Activated CD4-positive, alpha-beta T cell treated with anti-CD3 and anti-CD28 coated beads for 36 hours (primary cell): ENCODE measurements around the gene AEBP1. TPM values are rescaled to one million over a fixed set of nuclear protein-coding genes. Genes with fewer than 3 reads are reported as not detected.

Experiments used
- ATAC-seq: fragments of 200-7000 bp; cut with Tn5 transposase; one replicate; pipeline ENCODE4 v1.10.0; 2021; ENCODE audit warnings: mild to moderate bottlenecking, moderate library complexity
- CTCF ChIA-PET: fragments of 350-600 bp; sonication (Branson Sonifier 250); formaldehyde crosslinking; loops from one replicate; lab custom pipeline; 2021; ENCODE audit warnings: antibody characterized with exemption; lab: Charles Lee
- POLR2A ChIA-PET: fragments of 350-600 bp; sonication (Branson Sonifier 250); formaldehyde crosslinking; loops from one replicate; lab custom pipeline; 2021; ENCODE audit warnings: antibody characterized with exemption, inconsistent platforms; lab: Charles Lee
- DNase-seq: peaks from one replicate; pipeline ENCODE4 v3.0.0-alpha.2; 2020
- H3K27ac Mint-ChIP-seq: one replicate; pipeline ENCODE4 v1.8.0; 2021; ENCODE audit warnings: mixed read lengths
- H3K27me3 Mint-ChIP-seq: one replicate; pipeline ENCODE4 v1.8.0; 2021; ENCODE audit warnings: mixed read lengths
- H3K36me3 Mint-ChIP-seq: one replicate; pipeline ENCODE4 v1.8.0; 2021; ENCODE audit warnings: low read depth, mixed read lengths
- H3K4me1 Mint-ChIP-seq: one replicate; pipeline ENCODE4 v1.8.0; 2021; ENCODE audit warnings: mixed read lengths
- H3K4me3 Mint-ChIP-seq: one replicate; pipeline ENCODE4 v1.8.0; 2021; ENCODE audit warnings: mild to moderate bottlenecking, moderate library complexity, mixed read lengths
- H3K9me3 Mint-ChIP-seq: one replicate; pipeline ENCODE4 v1.8.0; 2021; ENCODE audit warnings: low read depth, mixed read lengths
- intact Hi-C, 2 experiments: fragments of 100-400 bp; cut with DNase I in 1 of 2; cut with micrococcal nuclease in 1 of 2; formaldehyde crosslinking; loops; one replicate each; pipeline versions ENCODE4 v1.14.2 to v1.15.1; 2022 to 2024; cut with DNase I, micrococcal nuclease
- total RNA-seq, 2 experiments: library from RNA; stranded (reverse); gene quantifications; one replicate each; pipeline ENCODE4 v1.2.3, GENCODE V29; 2021

The AEBP1 gene
- total RNA-seq, 2 experiments from 2014 or later: 18.2 to 18.3 TPM

GRCh38 chr7:44141221-44141850 is 37.2 kb downstream of the AEBP1 start, which contains the start of gene MYL7:
Gene MYL7, minus strand, starts transcription at chr7:44141332. Its CDS starts 27 bp downstream, at chr7:44141305.
- Mint-ChIP-seq H3K9me3 (no peaks in the 10 kb centered on the region), H3K4me3 (no peak within 1 kb of the TSS), H3K4me1 (peaks cover 6% of the 10 kb centered on the region), H3K36me3 (no peaks in the 10 kb centered on the region), H3K27me3 (peaks cover 3% of the 10 kb centered on the region), H3K27ac (no peak within 1 kb of the TSS)
- intact Hi-C loops: no loop called here
- ATAC-seq: no peak
- no peak for DNase-seq
- ChIA-PET POLR2A (no interaction called here), CTCF (no interaction called here)

- DNase-seq: no peak
- H3K36me3 Mint-ChIP-seq: no peaks in the 10 kb centered on the region
- H3K27me3 Mint-ChIP-seq: peaks cover 3% of the 10 kb centered on the region
- ChIA-PET CTCF (no interaction called here), POLR2A (no interaction called here)
- intact Hi-C loops: no loop called here
- no peak overlapping the region for H3K4me3 Mint-ChIP-seq
- no peak for ATAC-seq
- no peaks in the 10 kb centered on the region for H3K9me3 Mint-ChIP-seq
- H3K4me1 Mint-ChIP-seq: peaks cover 6% of the 10 kb centered on the region
- no peak overlapping the region for H3K27ac Mint-ChIP-seq
Measured at GRCh38 chr7:44142028-44142427, 37.9 kb downstream of the AEBP1 start.

GRCh38 chr7:44143646-44144250 is 39.6 kb downstream of the AEBP1 start:
- intact Hi-C loops: no loop called here
- no peaks in the 10 kb centered on the region for H3K36me3 Mint-ChIP-seq

GRCh38 chr7:44144426-44144967 is 40.4 kb downstream of the AEBP1 start:
- ATAC-seq (no peak), DNase-seq (peak; percentile 2)
- H3K27me3 Mint-ChIP-seq: peaks cover 3% of the 10 kb centered on the region
- H3K4me1 Mint-ChIP-seq: peaks cover 6% of the 10 kb centered on the region
- H3K36me3 Mint-ChIP-seq: no peaks in the 10 kb centered on the region
- no peak overlapping the region for H3K4me3 Mint-ChIP-seq
- no peak overlapping the region for H3K27ac Mint-ChIP-seq
- no peaks in the 10 kb centered on the region for H3K9me3 Mint-ChIP-seq
- intact Hi-C loops: no loop called here
- ChIA-PET POLR2A (no interaction called here), CTCF (no interaction called here)

More at GRCh38 chr7:44143646-44144250, 39.6 kb downstream of the AEBP1 start:
- H3K9me3 Mint-ChIP-seq: no peaks in the 10 kb centered on the region
- H3K4me1 Mint-ChIP-seq: peaks cover 6% of the 10 kb centered on the region
- ATAC-seq (no peak), DNase-seq (no peak)
- peaks cover 3% of the 10 kb centered on the region for H3K27me3 Mint-ChIP-seq
- H3K27ac Mint-ChIP-seq: no peak overlapping the region
- ChIA-PET POLR2A (no interaction called here), CTCF (no interaction called here)
- no peak overlapping the region for H3K4me3 Mint-ChIP-seq

- intact Hi-C loops: no loop called here
- Mint-ChIP-seq H3K9me3 (no peaks in the 10 kb centered on the region), H3K27me3 (peaks cover 3% of the 10 kb centered on the region), H3K36me3 (no peaks in the 10 kb centered on the region), H3K4me1 (peaks cover 6% of the 10 kb centered on the region), H3K27ac (peak overlapping the region; percentile 72), H3K4me3 (peak overlapping the region; percentile 64)
- no peak for ATAC-seq
- CTCF ChIA-PET: interaction anchor here (0.7 kb wide), 1 partner anchor 33 kb away, joined by 4 read pairs; no protein-coding TSS in a partner anchor
- POLR2A ChIA-PET: no interaction called here
- DNase-seq: peak; percentile 5
Measured at GRCh38 chr7:44144968-44145478, 40.9 kb downstream of the AEBP1 start.

- ChIA-PET POLR2A (no interaction called here), CTCF (interaction anchor here (0.7 kb wide), 1 partner anchor 32 kb away, joined by 4 read pairs; no protein-coding TSS in a partner anchor)
- no peaks in the 10 kb centered on the region for H3K36me3 Mint-ChIP-seq
- peaks cover 3% of the 10 kb centered on the region for H3K27me3 Mint-ChIP-seq
- DNase-seq (peak; percentile 76), ATAC-seq (peak; percentile 66)
- peaks cover 6% of the 10 kb centered on the region for H3K4me1 Mint-ChIP-seq
- peak overlapping the region; percentile 64 for H3K4me3 Mint-ChIP-seq
- H3K9me3 Mint-ChIP-seq: no peaks in the 10 kb centered on the region
- H3K27ac Mint-ChIP-seq: peak overlapping the region; percentile 72
- intact Hi-C loops: no loop called here
Measured at GRCh38 chr7:44145479-44145968, 41.4 kb downstream of the AEBP1 start.

GRCh38 chr7:44145969-44146911 is 42.1 kb downstream of the AEBP1 start:
- H3K4me1 Mint-ChIP-seq: peaks cover 6% of the 10 kb centered on the region
- CTCF ChIA-PET: interaction anchor here (0.6 to 0.7 kb wide), 2 partner anchors 32 to 673 kb away, joined by 4 read pairs; no protein-coding TSS in a partner anchor
- POLR2A ChIA-PET: interaction anchor here (0.6 kb wide), 1 partner anchor 11 kb away, joined by 5 read pairs; no protein-coding TSS in a partner anchor
- H3K27ac Mint-ChIP-seq: no peak overlapping the region
- intact Hi-C loops: loop anchor here (1.0 kb wide), 3 partner anchors 23 to 64 kb away; partner anchors contain the start of genes POLD2 (in 2 of the 2), POLM (in 1 of the 2) and YKT6 (in 1 of the 2)
- no peaks in the 10 kb centered on the region for H3K9me3 Mint-ChIP-seq
- H3K4me3 Mint-ChIP-seq: peak overlapping the region; percentile 64
- peaks cover 3% of the 10 kb centered on the region for H3K27me3 Mint-ChIP-seq
- H3K36me3 Mint-ChIP-seq: no peaks in the 10 kb centered on the region
- peak; percentile 91 for ATAC-seq
- DNase-seq: peak; percentile 86

GRCh38 chr7:44147026-44147991 is 43.2 kb downstream of the AEBP1 start:
- no peaks in the 10 kb centered on the region for H3K36me3 Mint-ChIP-seq
- peaks cover 3% of the 10 kb centered on the region for H3K27me3 Mint-ChIP-seq
- ChIA-PET CTCF (interaction anchor here (0.6 kb wide), 3 partner anchors 48 to 192 kb away, joined by 3 read pairs; no protein-coding TSS in a partner anchor), POLR2A (no interaction called here)
- no peak for DNase-seq
- intact Hi-C loops: no loop called here
- no peak overlapping the region for H3K4me3 Mint-ChIP-seq
- H3K9me3 Mint-ChIP-seq: no peaks in the 10 kb centered on the region
- no peak for ATAC-seq
- H3K4me1 Mint-ChIP-seq: peaks cover 6% of the 10 kb centered on the region
- no peak overlapping the region for H3K27ac Mint-ChIP-seq

GRCh38 chr7:44148166-44148565 is 44.0 kb downstream of the AEBP1 start:
- intact Hi-C loops: no loop called here
- Mint-ChIP-seq H3K27ac (no peak overlapping the region), H3K27me3 (peaks cover 3% of the 10 kb centered on the region), H3K4me3 (no peak overlapping the region), H3K4me1 (peaks cover 6% of the 10 kb centered on the region), H3K9me3 (no peaks in the 10 kb centered on the region), H3K36me3 (no peaks in the 10 kb centered on the region)
- ATAC-seq (no peak), DNase-seq (no peak)
- CTCF ChIA-PET: interaction anchor here (0.6 kb wide), 3 partner anchors 47 to 192 kb away, joined by 3 read pairs; no protein-coding TSS in a partner anchor
- POLR2A ChIA-PET: no interaction called here
